ENCODE measurements around the gene SLC45A2.
A peak's percentile ranks its signal among the peaks of the same experiment; 100 is the strongest.
"Not testable (repeated sequence)": the region's sequence is repeated elsewhere in the genome, so short reads cannot be mapped to it uniquely, and the experiment has no call there.

Gene SLC45A2, protein sequence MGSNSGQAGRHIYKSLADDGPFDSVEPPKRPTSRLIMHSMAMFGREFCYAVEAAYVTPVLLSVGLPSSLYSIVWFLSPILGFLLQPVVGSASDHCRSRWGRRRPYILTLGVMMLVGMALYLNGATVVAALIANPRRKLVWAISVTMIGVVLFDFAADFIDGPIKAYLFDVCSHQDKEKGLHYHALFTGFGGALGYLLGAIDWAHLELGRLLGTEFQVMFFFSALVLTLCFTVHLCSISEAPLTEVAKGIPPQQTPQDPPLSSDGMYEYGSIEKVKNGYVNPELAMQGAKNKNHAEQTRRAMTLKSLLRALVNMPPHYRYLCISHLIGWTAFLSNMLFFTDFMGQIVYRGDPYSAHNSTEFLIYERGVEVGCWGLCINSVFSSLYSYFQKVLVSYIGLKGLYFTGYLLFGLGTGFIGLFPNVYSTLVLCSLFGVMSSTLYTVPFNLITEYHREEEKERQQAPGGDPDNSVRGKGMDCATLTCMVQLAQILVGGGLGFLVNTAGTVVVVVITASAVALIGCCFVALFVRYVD

DNA sequence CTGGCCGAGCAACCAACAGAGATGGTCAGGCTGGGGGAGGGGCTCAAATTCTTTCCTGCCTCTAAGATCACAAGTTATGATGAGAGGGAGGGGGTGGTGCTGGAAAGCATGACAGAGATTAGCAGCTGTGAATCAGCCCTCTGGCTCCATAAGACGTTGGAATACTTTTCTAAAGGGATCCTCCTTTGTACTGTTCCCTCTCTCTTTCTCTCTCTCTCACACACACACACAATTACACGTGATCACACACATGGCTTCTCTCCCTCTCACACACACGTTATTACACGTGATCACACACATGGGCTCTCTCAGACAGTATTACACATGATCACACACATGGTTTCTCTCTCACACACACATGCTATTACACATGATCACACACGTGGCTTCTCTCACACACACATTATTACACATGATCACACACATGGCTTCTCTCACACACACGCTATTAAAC, at the start of gene SLC45A2:
Gene SLC45A2 (minus strand): TSS at position 23 of the 454 bp plus-strand sequence. CDS start 110 bp downstream, outside the sequence.
- no peak for DNase-seq (ENCODE audit: low spot score)

DNA sequence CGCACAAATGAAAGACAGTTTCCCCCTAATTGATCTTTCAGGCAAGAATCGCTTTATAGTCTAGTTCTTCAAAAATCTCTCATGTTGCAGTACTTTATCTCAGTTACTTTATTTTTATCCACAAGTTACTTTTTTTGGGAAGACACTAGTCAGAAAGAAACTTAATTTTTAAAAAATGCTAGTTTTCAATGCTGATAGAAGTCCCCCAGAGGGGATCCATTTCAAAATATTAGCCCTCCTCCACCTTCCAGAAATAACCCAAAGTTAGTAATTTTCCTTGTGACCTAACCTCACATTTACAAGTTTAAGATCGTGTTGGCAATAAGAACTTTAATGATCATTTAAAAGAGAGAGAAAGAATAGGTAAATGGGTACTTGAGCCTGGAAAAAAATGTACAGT, 47.5 kb upstream of the SLC45A2 start:
- no peak for DNase-seq (ENCODE audit: low spot score)

DNA sequence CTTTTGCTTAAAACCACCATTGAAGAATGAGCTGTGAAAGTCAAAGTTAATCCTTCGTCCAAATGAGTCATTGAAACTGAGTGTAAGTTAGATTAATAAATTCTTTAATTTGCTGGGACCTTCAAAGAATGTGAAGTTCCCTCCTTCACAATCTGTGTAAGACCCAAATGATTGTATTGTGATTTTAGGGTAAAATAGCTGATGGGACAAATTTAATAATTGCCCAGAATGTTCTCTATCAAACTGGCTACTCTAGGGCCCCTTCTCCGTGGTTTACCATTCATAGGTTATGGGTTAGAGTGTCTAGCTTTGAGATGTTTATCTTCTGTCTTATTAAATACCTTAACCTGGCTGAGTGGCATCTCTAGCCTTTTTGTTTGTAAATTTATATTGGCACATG, 46.6 kb upstream of the SLC45A2 start:
- no peak for DNase-seq (ENCODE audit: low spot score)

DNA sequence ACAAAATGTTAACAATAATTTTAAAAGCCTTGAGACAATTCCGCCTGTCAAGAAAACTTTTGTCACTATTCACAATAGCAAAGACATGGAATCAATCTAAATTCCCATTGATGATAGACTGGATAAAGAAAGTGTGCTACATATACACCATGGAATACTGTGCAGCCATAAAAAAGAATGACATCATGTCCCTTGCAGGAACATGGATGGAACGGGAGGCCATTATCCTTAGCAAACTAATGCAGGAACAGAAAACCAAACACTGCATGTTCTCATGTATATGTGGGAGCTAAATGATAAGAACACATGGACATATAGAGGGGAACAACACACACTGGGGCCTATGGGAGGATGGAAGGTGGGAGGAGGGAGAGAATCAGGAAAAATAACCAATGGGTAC, 46.1 kb upstream of the SLC45A2 start:
- DNase-seq (ENCODE audit: low spot score): not testable (repeated sequence)

DNA sequence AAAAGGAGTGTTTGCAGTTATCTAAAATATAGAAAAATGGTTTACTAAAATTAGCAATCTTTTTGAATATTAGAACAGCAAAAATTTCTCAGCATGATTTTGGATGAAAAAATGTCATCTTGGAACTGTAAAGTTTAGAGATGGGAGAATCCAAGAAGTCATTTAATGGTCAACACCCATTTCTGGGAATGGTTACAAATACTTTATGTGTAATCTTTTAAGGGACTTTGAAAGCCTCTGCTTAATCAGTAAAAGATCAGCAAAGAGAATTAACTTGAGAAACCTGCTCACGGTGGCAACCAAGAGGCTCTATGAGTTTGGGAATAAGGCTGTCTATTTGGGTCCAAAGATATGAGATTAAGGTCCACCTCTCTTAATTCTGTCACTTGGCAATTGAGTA, 45.6 kb upstream of the SLC45A2 start:
- no peak for DNase-seq (ENCODE audit: low spot score)

DNA sequence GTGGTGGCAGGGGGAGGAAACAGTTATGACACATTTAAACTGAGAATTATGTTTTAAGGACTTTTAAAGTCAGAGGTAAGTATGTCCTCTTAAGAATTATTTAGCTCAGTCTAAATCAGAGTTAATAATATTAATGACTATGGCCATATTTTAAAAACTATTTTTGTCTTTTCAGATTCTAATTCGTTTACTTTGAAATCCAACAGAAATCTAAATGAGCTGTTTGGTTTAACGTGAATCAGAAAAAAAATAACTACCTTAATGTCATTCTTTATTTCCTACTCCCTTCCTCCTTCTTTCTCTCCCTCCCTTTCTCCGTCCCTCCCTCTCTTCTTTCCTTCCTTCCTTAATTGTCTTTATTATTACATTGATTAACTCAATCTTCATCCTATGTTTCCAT, 43.9 kb upstream of the SLC45A2 start:
- no peak for DNase-seq (ENCODE audit: low spot score)

DNA sequence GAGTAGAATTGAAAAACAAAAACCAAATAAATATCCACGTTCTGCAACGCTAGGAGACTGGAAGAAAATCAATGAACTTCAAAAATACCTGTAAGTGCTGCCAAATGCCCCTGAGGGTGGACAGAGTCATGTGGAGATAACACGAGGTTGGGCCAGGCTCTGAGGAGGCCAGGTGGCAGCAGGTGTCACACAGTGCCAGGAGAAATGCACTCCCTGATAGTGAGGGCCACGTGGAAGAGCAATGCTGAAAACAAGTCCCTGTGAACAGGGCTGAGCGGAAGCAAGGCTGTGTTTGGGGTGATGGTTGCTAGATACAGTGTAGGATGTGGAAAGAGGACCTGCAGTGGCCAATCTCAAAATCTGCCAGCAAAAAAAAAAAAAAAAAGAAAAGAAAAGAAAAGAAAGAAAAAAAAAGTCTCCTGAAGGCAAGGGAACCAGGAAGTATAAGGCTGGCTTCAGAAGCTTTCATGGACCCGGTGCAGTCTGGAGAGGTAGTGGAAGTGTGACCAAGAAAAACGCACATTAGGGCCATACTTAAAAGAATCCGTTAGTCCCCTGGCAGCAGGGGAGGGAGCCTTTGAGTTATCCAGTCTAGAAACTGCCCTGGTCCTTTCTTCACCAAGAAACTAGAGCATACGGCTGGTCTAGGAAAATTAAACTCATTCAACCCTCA, 41.7 kb upstream of the SLC45A2 start:
- DNase-seq (ENCODE audit: low spot score): no peak

DNA sequence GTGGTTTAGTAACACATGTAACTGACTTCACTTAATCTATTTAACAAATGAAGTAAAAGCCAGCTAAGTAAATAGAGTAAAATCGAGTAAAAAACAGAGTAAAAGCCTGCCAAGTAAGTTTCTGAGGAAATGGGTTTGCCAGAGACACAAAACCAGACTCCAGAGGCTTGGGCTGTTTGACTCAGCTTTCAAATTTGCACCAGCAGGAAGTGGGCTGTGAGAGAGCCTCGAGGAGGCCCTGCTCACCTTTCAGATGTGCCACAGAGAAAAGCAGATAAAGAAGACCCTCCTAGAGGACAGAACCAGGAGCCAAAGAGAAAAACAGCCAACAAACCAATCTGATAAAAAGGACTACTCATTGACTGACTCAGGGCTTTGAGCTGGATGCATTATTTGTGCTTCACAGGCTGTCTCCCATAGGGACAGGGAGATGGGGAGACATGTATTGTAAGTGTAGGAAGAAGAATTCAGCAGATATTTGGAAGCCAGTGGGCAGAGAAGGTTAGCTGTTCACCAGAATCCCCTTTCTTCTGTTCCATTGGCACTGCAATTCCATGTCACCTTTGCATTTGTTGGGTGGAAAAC, 37.7 kb upstream of the SLC45A2 start:
- DNase-seq (ENCODE audit: low spot score): peak; percentile 26

DNA sequence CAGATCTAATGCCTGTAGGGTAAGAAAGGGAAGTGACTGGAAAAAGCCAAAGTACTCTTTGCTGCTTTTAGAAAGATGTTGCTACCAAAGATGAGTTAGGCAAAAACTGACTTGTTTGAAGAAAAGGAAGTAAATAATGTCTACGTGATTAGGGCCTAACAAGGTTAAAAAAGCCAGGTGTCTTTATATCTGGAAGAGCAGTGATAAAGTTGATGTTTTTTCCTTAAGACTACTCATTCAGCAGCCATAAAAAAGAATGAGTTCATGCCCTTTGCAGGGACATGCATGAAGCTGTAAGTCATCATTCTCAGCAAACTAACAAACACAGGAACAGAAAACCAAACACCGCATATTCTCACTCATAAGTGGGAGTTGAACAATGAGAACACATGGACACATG, 36.8 kb upstream of the SLC45A2 start:
- DNase-seq (ENCODE audit: low spot score): no peak

DNA sequence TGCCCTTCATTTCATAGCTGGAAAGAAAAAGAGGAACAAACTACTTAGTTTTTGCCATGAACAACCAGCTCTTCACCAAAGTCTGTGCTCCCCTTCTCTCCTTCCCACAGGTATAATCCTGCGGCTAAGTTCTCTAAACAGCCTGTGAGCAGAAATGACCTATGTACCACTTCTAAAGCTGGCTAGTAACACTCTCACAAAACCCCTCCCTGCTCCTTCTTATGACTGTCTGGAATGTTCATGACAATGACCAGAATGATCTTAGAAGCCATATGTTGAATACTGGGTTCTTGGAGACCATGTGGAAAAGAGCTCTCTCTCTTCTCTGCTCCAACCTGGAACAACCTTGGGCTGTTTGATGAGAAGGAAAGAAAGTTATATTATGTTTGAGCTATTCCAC, 36.2 kb upstream of the SLC45A2 start:
- DNase-seq (ENCODE audit: low spot score): no peak

DNA sequence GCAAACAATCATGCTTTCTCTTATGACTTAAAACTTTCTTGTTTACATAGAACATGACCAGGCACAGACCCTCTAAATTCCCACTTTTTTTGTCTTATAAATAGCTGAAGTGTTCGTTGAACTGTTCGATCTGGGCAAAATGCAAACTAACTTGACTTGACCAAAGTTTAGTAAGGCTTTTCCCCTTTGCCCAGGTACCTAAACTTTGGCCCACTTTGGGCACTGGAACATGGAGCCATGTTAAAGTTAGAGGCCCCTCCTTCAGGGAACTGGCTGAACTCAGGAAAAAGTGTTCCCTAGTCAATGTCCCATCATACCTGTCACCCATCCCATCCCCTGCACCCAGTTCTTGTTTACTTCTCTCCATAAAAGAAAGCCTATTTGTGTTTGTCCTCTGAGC, 32.8 kb upstream of the SLC45A2 start:
- DNase-seq (ENCODE audit: low spot score): no peak

DNA sequence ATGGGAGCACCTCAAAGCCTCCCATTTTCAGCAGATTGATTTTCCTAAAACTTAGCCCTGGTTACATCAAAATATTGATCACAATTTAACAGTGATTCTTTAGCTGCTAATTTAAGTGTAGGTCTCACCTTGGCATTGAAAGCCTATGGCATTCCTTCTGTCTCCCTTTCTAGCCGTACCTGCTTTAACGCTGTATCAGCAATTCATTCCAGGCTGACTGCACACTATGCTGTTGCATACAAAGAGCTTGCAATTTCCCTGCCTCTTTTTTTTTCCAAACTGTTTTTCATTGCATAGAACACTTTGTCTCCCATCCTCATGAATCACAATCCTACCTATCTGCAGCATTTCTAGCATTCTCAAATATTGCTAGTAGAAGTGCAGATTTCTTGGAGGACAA, 32.3 kb upstream of the SLC45A2 start:
- DNase-seq (ENCODE audit: low spot score): no peak

DNA sequence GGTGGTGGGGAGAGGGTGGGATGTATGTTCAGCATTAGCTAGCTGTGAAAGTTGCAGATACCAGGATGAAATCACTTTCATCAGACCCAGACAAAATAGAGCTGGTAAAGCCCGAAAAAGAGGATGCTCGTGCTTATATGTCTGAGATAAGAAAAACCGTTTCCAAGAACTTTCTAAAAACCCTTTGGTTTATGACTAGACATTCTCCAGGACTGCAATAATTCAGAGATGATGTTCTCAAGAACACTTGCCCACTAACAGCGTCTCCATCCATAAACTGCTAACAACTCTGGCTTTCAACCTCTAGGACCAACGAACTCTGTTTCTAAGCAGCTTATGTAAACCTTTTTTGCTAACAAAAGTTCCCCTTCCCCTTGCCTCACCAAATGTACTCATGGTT, 31.7 kb upstream of the SLC45A2 start:
- no peak for DNase-seq (ENCODE audit: low spot score)

DNA sequence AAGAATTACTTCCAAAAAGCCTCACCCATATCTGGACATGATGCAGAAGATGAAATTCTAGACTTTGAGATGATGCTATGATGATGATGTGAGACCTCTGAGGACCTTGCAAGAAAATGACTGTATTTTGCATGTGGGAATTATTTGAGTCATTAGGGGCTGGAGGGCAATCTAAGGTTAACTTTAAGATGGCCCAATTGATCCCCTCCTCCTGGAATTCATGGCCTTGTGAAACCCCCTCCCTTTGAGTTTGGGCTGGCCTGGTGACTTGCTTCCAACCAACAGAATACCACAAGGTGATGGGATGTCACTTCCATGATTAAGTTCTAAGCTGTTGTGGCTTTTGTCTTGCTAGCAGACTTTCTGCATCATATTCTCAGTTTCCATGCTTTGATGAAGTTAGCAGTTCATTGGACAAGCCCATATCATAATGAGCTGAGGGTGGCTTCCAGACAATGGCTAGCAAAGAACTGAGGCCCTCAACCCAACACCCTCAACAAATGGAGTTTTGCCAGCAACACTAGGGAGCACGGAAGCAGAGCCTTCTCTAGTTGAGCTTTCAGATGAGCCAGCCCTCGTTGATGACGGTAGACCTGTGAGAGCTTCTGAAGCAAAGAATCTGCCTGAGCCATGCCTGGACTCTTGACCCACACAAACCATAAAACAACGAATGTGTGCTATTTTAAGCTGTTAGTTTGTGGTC, 30.8 kb upstream of the SLC45A2 start:
- no peak for DNase-seq (ENCODE audit: low spot score)

DNA sequence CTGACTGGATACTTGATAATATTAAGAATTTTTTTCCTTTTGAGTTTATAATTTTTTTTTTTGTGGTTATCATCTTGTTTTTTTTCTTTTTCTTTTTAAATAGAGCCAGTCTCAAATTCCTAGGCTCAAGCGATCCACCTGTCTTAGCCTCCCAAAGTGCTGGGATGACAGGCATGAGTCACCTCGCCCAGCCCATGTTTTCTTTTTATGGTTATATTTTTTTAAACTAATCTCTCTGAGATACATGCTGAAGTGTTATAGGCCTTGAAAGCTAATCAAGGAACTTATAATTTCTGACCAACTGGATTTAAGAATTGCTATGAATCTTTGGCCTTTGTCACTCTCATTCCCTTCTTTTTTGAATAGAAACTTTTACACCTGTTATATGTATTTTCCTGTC, 30.1 kb upstream of the SLC45A2 start:
- DNase-seq (ENCODE audit: low spot score): no peak

DNA sequence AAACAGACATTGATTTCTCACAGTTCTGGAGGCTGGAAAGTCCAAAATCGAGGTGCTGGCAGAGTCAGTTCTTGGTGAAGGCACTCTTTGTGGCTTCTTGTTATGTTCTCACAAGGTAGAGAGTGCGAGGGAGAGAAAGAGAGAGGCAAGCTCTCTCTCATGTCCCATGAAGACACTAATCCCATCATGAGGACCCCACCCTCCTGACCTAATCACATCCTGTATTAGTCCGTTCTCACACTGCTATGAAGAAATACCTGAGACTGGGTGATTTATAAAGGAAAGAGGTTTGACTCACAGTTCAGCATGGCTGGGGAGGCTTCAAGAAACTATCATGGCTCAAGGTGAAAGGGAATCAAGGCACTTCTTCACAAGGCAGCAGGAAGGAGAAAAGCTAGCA, 29.1 kb upstream of the SLC45A2 start:
- DNase-seq (ENCODE audit: low spot score): no peak

DNA sequence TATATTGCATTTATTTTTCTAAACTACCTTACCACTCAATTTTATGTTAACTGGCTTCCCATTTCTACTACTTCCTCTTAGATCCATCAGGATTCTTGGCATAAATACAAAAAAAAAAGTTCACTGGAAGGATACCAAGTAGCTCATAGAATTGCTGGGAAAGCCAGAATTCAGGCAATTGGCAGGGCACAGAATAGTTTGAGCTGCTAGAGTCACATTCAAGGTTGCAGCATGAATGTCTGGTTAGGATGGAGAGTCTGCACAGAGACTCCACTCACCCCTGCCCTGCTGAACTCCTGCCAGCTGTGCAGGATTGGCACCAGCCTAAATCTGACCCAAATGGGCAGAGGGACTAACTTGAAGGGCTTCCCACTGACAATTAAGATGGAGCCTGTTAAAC, 28.3 kb upstream of the SLC45A2 start:
- DNase-seq (ENCODE audit: low spot score): peak; percentile 31

DNA sequence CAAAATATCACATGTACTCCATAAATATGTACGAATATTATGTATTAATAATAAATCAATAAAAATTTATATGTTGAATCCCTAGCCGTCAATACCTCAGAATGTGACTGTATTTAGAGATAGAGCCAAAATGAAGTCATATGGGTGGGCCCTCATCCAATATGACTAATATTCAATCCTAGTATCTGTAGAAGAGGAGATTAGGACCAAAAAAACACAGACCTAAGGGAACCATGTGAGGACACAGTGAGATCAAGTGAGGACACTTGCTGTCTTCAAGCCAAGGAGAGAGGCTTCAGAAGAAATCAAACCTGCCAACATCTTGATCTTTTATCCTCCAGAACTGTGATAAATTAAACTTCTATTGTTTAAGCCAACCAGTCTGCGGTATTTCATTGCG, 27.0 kb upstream of the SLC45A2 start:
- no peak for DNase-seq (ENCODE audit: low spot score)

DNA sequence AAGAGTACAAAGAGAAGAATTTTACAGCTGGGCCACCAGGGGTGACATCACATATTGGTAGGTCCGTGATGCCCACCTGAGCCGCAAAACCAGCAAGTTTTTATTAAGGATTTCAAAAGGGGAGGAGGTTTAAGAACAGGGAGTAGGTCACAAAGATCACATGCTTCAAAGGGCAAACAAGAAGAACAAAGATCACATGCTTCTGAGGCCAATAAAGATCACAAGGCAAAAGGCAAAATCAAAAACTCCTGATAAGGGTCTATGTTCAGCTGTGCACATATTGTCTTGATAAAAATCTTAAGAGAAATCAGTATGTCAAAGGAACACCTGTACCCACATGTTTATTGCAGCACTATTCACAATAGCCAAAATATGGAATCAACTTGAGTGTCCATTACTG, 25.7 kb upstream of the SLC45A2 start:
- not testable (repeated sequence) for DNase-seq (ENCODE audit: low spot score)

DNA sequence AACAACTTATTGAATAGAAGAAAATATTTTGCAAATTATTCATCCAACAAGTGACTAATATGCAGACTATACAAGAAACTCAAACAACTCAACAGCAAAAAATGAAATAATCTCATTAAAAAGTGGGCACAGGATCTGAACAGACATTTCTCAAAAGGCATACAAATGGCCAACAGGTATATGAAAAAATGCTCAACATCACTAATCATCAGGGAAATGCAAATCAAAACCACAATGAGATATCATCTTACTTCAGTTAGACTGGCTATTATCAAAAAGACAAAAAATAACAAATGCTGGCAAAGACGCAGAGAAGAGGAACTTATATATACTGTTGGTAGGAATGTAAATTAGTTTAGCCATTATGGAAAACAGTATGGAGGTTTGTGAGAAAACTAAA, 25.1 kb upstream of the SLC45A2 start:
- no peak for DNase-seq (ENCODE audit: low spot score)

DNA sequence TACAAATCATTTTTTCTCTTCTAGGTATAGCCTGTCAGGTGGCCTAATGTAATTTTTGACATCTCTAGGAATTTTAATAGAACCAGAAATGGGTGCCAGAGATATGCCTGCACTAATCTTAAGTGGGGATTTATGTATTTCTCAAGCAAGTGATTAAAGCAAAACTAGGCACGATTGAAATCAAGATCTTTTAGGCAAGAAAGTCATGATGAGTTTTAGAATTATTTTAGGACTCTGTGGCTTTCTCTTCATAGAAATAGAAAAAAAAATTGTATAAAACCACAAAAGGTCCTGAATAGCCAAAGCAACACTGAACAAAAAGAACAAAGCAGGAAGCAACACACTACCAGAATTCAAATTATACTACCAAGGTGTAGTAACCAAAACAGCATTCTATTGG, 24.3 kb upstream of the SLC45A2 start:
- DNase-seq (ENCODE audit: low spot score): no peak

All from AG08395 (cell line).